ENCODE measurements around the gene CDCA5. TPM values are rescaled to one million over a fixed set of nuclear protein-coding genes. Genes with fewer than 3 reads are reported as not detected.

The CDCA5 gene
- total RNA-seq, 1 experiment from 2014 or later = 72.1 TPM

- ATAC-seq = no peak
- H3K27me3 ChIP-seq (ENCODE audit: insufficient read depth, low read length) = no peaks in the 10 kb centered on the region
- CTCF ChIA-PET = no interaction called here
Observed at GRCh38 chr11:65059959-65060824, 23.6 kb downstream of the CDCA5 start.

More at GRCh38 chr11:65059959-65060824, 23.6 kb downstream of the CDCA5 start:
- DNase-seq (ENCODE audit: low read depth, low spot score) = no peak
- H3K9ac ChIP-seq (ENCODE audit: low read length) = no peak overlapping the region
- no peak for TF ChIP-seq ZNF274 (IDR thresholded peaks at IDR 0.05; ENCODE audit: low read depth, low read length)
- no peak for TF ChIP-seq SRF (IDR thresholded peaks at IDR 0.05; ENCODE audit: low read depth)
- no peak for TF ChIP-seq CBX3 (IDR thresholded peaks at IDR 0.05; ENCODE audit: low read depth)
- no peak for TF ChIP-seq ZBTB33 (IDR thresholded peaks at IDR 0.05; ENCODE audit: extremely low read depth, insufficient replicate concordance, low read length)
- TF ChIP-seq RAD21 (IDR thresholded peaks at IDR 0.05; ENCODE audit: low read depth) = no peak
- no peak for TF ChIP-seq CEBPB (IDR thresholded peaks at IDR 0.05; ENCODE audit: low read depth)
- TF ChIP-seq SIN3A (IDR thresholded peaks at IDR 0.05; ENCODE audit: low read depth) = no peak
- H3K4me3 ChIP-seq (replicated peaks in 1 of 2; ENCODE audit: low read depth in 1 of 2, low read length in 2 of 2) = no peak overlapping the region
- no peak overlapping the region for H3K27ac ChIP-seq (ENCODE audit: low read depth, low read length)
- H3K36me3 ChIP-seq (ENCODE audit: control insufficient read depth in 1 of 2, insufficient read depth in 2 of 2, low read length in 2 of 2) = no peaks in the 10 kb centered on the region
- no peak overlapping the region for H3K4me2 ChIP-seq (ENCODE audit: low read length)
- POLR2A ChIA-PET = no interaction called here
- intact Hi-C loops (cut with micrococcal nuclease) = no loop called here
- RAD21 ChIA-PET (ENCODE audit: low non-redundant PET in 1 of 2, low total read pairs in 2 of 2, uncharacterized antibody in 2 of 2, unreplicated experiment in 2 of 2) = no interaction called here
- BruUV-seq (replicated peaks) = no TSS peak
- H3K9me2 ChIP-seq (ENCODE audit: insufficient read depth) = no peaks in the 10 kb centered on the region
- no peaks in the 10 kb centered on the region for H3K79me2 ChIP-seq (ENCODE audit: insufficient read depth, low read length)
- no peaks in the 10 kb centered on the region for H3K4me1 ChIP-seq (ENCODE audit: control insufficient read depth in 1 of 2, insufficient read depth in 2 of 2, low read length in 2 of 2)
- H3K9me3 ChIP-seq (ENCODE audit: control insufficient read depth in 1 of 2, insufficient read depth in 1 of 2, low read depth in 1 of 2, low read length in 2 of 2) = no peaks in the 10 kb centered on the region
- H4K20me1 ChIP-seq (ENCODE audit: insufficient read depth) = no peaks in the 10 kb centered on the region
- no peak overlapping the region for H2AFZ ChIP-seq (ENCODE audit: low read depth, low read length, poor library complexity, severe bottlenecking)
